HepG2 (cell line): ENCODE results near the gene HIRA. TPM values are rescaled to one million over a fixed set of nuclear protein-coding genes. Genes with fewer than 3 reads are reported as not detected.

Source experiments
- BHLHE40 ChIP-seq: IDR thresholded peaks from 2 replicates; pipeline ENCODE4 v1.6.1; 2011; ENCODE audit warnings: low read length, improper control_type of control experiment
- E2F2 ChIP-seq: sonication (generic); formaldehyde crosslinking; IDR thresholded peaks from 2 replicates; pipeline ENCODE4 v1.4.0; 2020; ENCODE audit warnings: missing genetic modification reagents, borderline replicate concordance
- FOSL2 ChIP-seq: sonication (generic); formaldehyde crosslinking; IDR thresholded peaks from 2 replicates; pipeline ENCODE4 v1.4.0; 2020; ENCODE audit warnings: missing genetic modification reagents
- FOXA1 ChIP-seq, 2 experiments: fragments of 450-650 bp in 1 of 2; sonication (generic) in 1 of 2; formaldehyde crosslinking in 1 of 2; IDR thresholded peaks; 2 replicates each; pipeline versions ENCODE4 v1.4.0 to v1.6.1; 2016 to 2020; ENCODE audit warnings: missing genetic modification reagents in 1 of 2
- GMEB2 ChIP-seq: IDR thresholded peaks from 2 replicates; pipeline ENCODE4 v1.6.1; 2016; ENCODE audit warnings: missing biosample characterization, missing genetic modification reagents, low read depth
- HCFC1 ChIP-seq: fragments of 150-350 bp; IDR thresholded peaks from 2 replicates; pipeline ENCODE4 v1.6.1; 2014; ENCODE audit warnings: low read depth, low read length
- HMGXB3 ChIP-seq: sonication (generic); formaldehyde crosslinking; IDR thresholded peaks from 2 replicates; pipeline ENCODE4 v1.4.0; 2020; ENCODE audit warnings: missing genetic modification reagents, borderline replicate concordance
- IKZF1 ChIP-seq: fragments of 450-650 bp; IDR thresholded peaks from 2 replicates; pipeline ENCODE4 v1.7.1; 2016
- JARID2 ChIP-seq: sonication (generic); formaldehyde crosslinking; IDR thresholded peaks from 2 replicates; pipeline ENCODE4 v1.8.1; 2023; ENCODE audit warnings: missing genetic modification reagents, inconsistent platforms; ENCODE audit not compliant: insufficient replicate concordance
- MBNL3 ChIP-seq: fragments of 250-450 bp; sonication (Bioruptor Pico); conservative IDR thresholded peaks from 2 replicates; pipeline ENCODE4 v1.8.0; 2022; ENCODE audit warnings: mild to moderate bottlenecking, inconsistent platforms
- NFYB ChIP-seq: sonication (generic); formaldehyde crosslinking; IDR thresholded peaks from 2 replicates; pipeline ENCODE4 v1.4.0; 2020; ENCODE audit warnings: missing genetic modification reagents
- TAF1 ChIP-seq: sonication (generic); formaldehyde crosslinking; IDR thresholded peaks from 2 replicates; pipeline ENCODE4 v1.4.0; 2020; ENCODE audit warnings: missing genetic modification reagents
- TEAD2 ChIP-seq: sonication (generic); formaldehyde crosslinking; IDR thresholded peaks from 2 replicates; pipeline ENCODE4 v1.9.0; 2021; ENCODE audit warnings: missing genetic modification reagents
- ZNF44 ChIP-seq: sonication (generic); formaldehyde crosslinking; IDR thresholded peaks from 2 replicates; pipeline ENCODE4 v1.5.1; 2020; ENCODE audit warnings: mild to moderate bottlenecking, missing genetic modification reagents
- ZNF549 ChIP-seq: sonication (generic); formaldehyde crosslinking; IDR thresholded peaks from 2 replicates; pipeline ENCODE4 v1.5.0; 2020; ENCODE audit warnings: missing genetic modification reagents
- ZNF597 ChIP-seq: sonication (generic); formaldehyde crosslinking; IDR thresholded peaks from 2 replicates; pipeline ENCODE4 v1.5.0; 2020; ENCODE audit warnings: missing genetic modification reagents
- ZNF598 ChIP-seq: sonication (generic); formaldehyde crosslinking; IDR thresholded peaks from 2 replicates; pipeline ENCODE4 v1.5.1; 2020; ENCODE audit warnings: mild to moderate bottlenecking, missing genetic modification reagents, borderline replicate concordance
- ZNF746 ChIP-seq: sonication (generic); formaldehyde crosslinking; IDR thresholded peaks from 2 replicates; pipeline ENCODE4 v1.8.0; 2022; ENCODE audit warnings: mild to moderate bottlenecking, missing genetic modification reagents
- ZNF780A ChIP-seq: sonication (generic); formaldehyde crosslinking; IDR thresholded peaks from 2 replicates; pipeline ENCODE4 v1.8.0; 2022; ENCODE audit warnings: mild to moderate bottlenecking, missing genetic modification reagents, moderate library complexity
- polyA plus RNA-seq, 8 experiments: library from polyadenylated mRNA; depleted of rRNA in 3 of 8; stranded (reverse) in 7 of 8; unstranded in 1 of 8; fragments of >200 nt; fragmentation: Illumina TruSeq in 4 of 8; extraction: Trizol in 4 of 8; gene quantifications; 2 replicates each; pipeline versions ENCODE4 v1.2.1 to v1.2.3, GENCODE V29; 2011 to 2016; ENCODE audit warnings: low read depth in 4 of 8, missing spikeins in 1 of 8, mixed read lengths in 1 of 8; ENCODE audit not compliant: insufficient read depth in 1 of 8
- total RNA-seq, 5 experiments: library from RNA; depleted of rRNA; stranded (reverse); fragments of >200 nt; fragmentation: Illumina TruSeq; extraction: Trizol; gene quantifications; 2 replicates each; pipeline ENCODE4 v1.2.3, GENCODE V29; 2016; ENCODE audit warnings: low read depth in 1 of 5

The HIRA gene
- total and polyA plus RNA-seq, 2 of the 13 experiments (the other 11 are each of a cell fraction or from before 2014, with no cell fraction given), result 21.5 to 29.2 TPM

DNA sequence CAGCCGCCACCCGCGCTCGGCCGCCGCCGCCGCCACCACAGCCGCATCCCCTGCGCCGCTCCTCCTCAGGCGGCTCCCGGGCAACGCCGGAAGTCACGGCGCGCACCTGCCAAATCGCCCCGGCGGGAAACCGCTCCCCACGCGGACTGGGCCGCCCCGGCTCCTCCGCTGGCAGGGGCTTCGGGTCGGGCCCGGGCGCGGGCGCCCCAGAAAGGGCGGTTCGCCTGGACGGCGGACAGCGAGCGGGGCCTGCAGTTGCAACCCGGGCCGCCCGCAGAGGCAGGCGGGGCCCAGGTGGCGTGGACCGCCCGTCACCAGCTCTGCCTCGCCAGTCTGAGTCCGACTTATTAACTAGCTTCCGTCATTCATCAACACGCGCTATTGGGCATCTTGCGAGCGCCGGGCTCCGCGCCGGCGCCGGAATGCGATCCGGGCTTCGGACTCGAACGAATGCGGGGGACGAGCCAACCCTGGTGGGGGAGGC lies at the start of gene HIRA (continued):
- TF ChIP-seq JARID2, result no peak
- no peak for TF ChIP-seq ZNF44 (CRISPR knock-in tag)
- no peak for TF ChIP-seq ZNF746 (CRISPR knock-in tag)
- TF ChIP-seq TEAD2 (CRISPR knock-in tag), result no peak
- TF ChIP-seq FOSL2 (CRISPR knock-in tag), result no peak
- peak; percentile 71 for TF ChIP-seq HCFC1
- TF ChIP-seq E2F2 (CRISPR knock-in tag), result no peak
- peak; percentile 25; the same call in 1 of the 2 replicates for TF ChIP-seq BHLHE40
- TF ChIP-seq ZNF549, result no peak
- 0 out of 2 replicates have a peak, but pooled peaks have one; percentile 19 for TF ChIP-seq ZNF780A (CRISPR knock-in tag)
- TF ChIP-seq NFYB (CRISPR knock-in tag), result no peak
- TF ChIP-seq ZNF598 (CRISPR knock-in tag), result no peak
- no peak for TF ChIP-seq ZNF597 (CRISPR knock-in tag)
- no peak for TF ChIP-seq TAF1 (CRISPR knock-in tag)
- no peak for TF ChIP-seq GMEB2 (CRISPR knock-in tag)
- TF ChIP-seq MBNL3 (CRISPR knock-in tag), result no peak
- TF ChIP-seq FOXA1 (IDR thresholded peaks at IDR 0.05), result no peak
- TF ChIP-seq FOXA1 (CRISPR knock-in tag; IDR thresholded peaks at IDR 0.05), result no peak
- TF ChIP-seq IKZF1, result no peak
- peak; percentile 86 for TF ChIP-seq HMGXB3 (CRISPR knock-in tag)
